GM23338 (cell line): ENCODE measurements around the gene RNLS.

Experiments
- CREB1 ChIP-seq: fragments of 250-450 bp; sonication (Bioruptor Pico); IDR thresholded peaks from 2 replicates; pipeline ENCODE4 v1.5.0; 2020; ENCODE audit warnings: low read depth, mild to moderate bottlenecking, moderate library complexity
- CTCF ChIP-seq, 2 experiments: fragments of 200-600 bp in 1 of 2; sonication (generic) in 1 of 2; conservative IDR thresholded peaks; 2 replicates each; pipeline versions ENCODE4 v1.5.1 to v1.6.1; 2016 to 2017; ENCODE audit warnings: antibody characterized with exemption in 2 of 2, low read depth in 2 of 2, mild to moderate bottlenecking in 2 of 2, moderate library complexity in 1 of 2
- EZH2 ChIP-seq: fragments of 200-600 bp; sonication (generic); IDR thresholded peaks from one replicate; pipeline ENCODE4 v1.8.0; 2017; ENCODE audit warnings: antibody characterized with exemption, mild to moderate bottlenecking, low read depth; ENCODE audit not compliant: unreplicated experiment
- EZH2phosphoT487 ChIP-seq: fragments of 200-600 bp; sonication (generic); IDR thresholded peaks from one replicate; pipeline ENCODE4 v1.8.1; 2018; ENCODE audit warnings: antibody characterized with exemption; ENCODE audit not compliant: unreplicated experiment
- JUNB ChIP-seq: IDR thresholded peaks from one replicate; pipeline ENCODE4 v1.6.1; 2016; ENCODE audit warnings: antibody characterized with exemption; ENCODE audit not compliant: unreplicated experiment
- POLR2AphosphoS5 ChIP-seq: IDR thresholded peaks from 2 replicates; pipeline ENCODE4 v1.6.1; 2016; ENCODE audit warnings: antibody characterized with exemption, low read depth
- REST ChIP-seq: IDR thresholded peaks from one replicate; pipeline ENCODE4 v1.6.1; 2018; ENCODE audit warnings: antibody characterized with exemption; ENCODE audit not compliant: unreplicated experiment
- ZNF331 ChIP-seq: fragments of 250-450 bp; sonication (Bioruptor Pico); IDR thresholded peaks from 2 replicates; pipeline ENCODE4 v1.5.0; 2020; ENCODE audit warnings: low read depth, mild to moderate bottlenecking, moderate library complexity

GRCh38 chr10:88423732-88424131, 159.4 kb downstream of the RNLS start:
- TF ChIP-seq POLR2AphosphoS5, result no peak
- TF ChIP-seq CTCF (conservative IDR thresholded peaks at IDR 0.05; ENCODE audit: low read depth in 2 of 2), result no peak
- TF ChIP-seq EZH2, result no peak
- no peak for TF ChIP-seq EZH2phosphoT487
- TF ChIP-seq ZNF331 (CRISPR knock-in tag), result no peak
- no peak for TF ChIP-seq CREB1 (CRISPR knock-in tag)
- no peak for TF ChIP-seq JUNB
- TF ChIP-seq REST, result no peak
